SK-N-SH (cell line): ENCODE data around the gene BLID. TPM values are rescaled to one million over a fixed set of nuclear protein-coding genes. Genes with fewer than 3 reads are reported as not detected.

Source experiments
- CTCF ChIA-PET: fragments of 300-600, 350-600 bp; formaldehyde crosslinking; extraction: SDS; loops from one replicate; lab custom pipeline; 2021; lab: Yijun Ruan, JAX
- POLR2A ChIA-PET: fragments of 350-600 bp; sonication (Branson Sonifier 250); formaldehyde crosslinking; extraction: SDS; loops from one replicate; lab custom pipeline; 2020; ENCODE audit warnings: antibody characterized with exemption, inconsistent platforms; lab: Yijun Ruan, JAX
- DNase-seq: peaks from one replicate; pipeline ENCODE4 v3.0.0; 2012
- H2AFZ ChIP-seq: fragments of 200-600 bp; sonication (generic); 2 replicates; pipeline ENCODE4 v1.8.1; 2016; ENCODE audit warnings: antibody characterized with exemption, mild to moderate bottlenecking, low read depth
- H3F3A ChIP-seq: fragments of 200-600 bp; sonication (generic); replicated peaks from 2 replicates; pipeline ENCODE3; 2016; ENCODE audit warnings: antibody characterized with exemption, mild to moderate bottlenecking; ENCODE audit not compliant: insufficient read depth
- H3K27ac ChIP-seq, 2 experiments: fragments of 200-500 bp in 1 of 2; fragments of 200-600 bp in 1 of 2; sonication (Bioruptor generic) in 1 of 2; sonication (generic), shearing (Covaris generic) in 1 of 2; 2 replicates each; pipeline versions ENCODE4 v1.5.1 to v1.6.1; 2014 to 2016; ENCODE audit warnings: low read depth in 2 of 2, inconsistent platforms in 1 of 2, low read length in 1 of 2, mild to moderate bottlenecking in 1 of 2, mixed read lengths in 1 of 2
- H3K27me3 ChIP-seq: fragments of 200-600 bp; sonication (generic), shearing (Covaris generic); 2 replicates; pipeline ENCODE4 v1.6.1; 2016; ENCODE audit warnings: mixed run types; ENCODE audit not compliant: insufficient read depth
- H3K36me3 ChIP-seq, 2 experiments: fragments of 200-500 bp in 1 of 2; fragments of 200-600 bp in 1 of 2; sonication (Bioruptor generic) in 1 of 2; sonication (generic) in 1 of 2; replicated peaks in 1 of 2; 2 replicates each; pipeline versions ENCODE3 to v1.5.1; 2014 to 2016; ENCODE audit warnings: low read length in 1 of 2, mild to moderate bottlenecking in 1 of 2; ENCODE audit not compliant: insufficient read depth in 2 of 2, control insufficient read depth in 1 of 2
- H3K4me1 ChIP-seq, 2 experiments: fragments of 200-500 bp in 1 of 2; fragments of 200-600 bp in 1 of 2; sonication (Bioruptor generic) in 1 of 2; sonication (generic), shearing (Covaris generic) in 1 of 2; 2 replicates each; pipeline versions ENCODE4 v1.5.1 to v1.6.1; 2014 to 2016; ENCODE audit warnings: low read depth in 1 of 2, low read length in 1 of 2, mixed run types in 1 of 2; ENCODE audit not compliant: insufficient read depth in 2 of 2, control insufficient read depth in 1 of 2
- H3K4me2 ChIP-seq: fragments of 200-600 bp; sonication (generic), shearing (Covaris generic); 2 replicates; pipeline ENCODE4 v1.6.1; 2017; ENCODE audit warnings: mixed run types
- H3K4me3 ChIP-seq, 2 experiments: fragments of 200-500 bp in 1 of 2; fragments of 200-600 bp in 1 of 2; sonication (Bioruptor generic) in 1 of 2; sonication (generic), shearing (Covaris generic) in 1 of 2; 2 replicates each; pipeline versions ENCODE4 v1.5.1 to v1.8.1; 2014 to 2016; ENCODE audit warnings: low read depth in 2 of 2, inconsistent platforms in 1 of 2, low read length in 1 of 2, mild to moderate bottlenecking in 1 of 2, mixed read lengths in 1 of 2, moderate library complexity in 1 of 2
- H3K79me2 ChIP-seq: fragments of 200-600 bp; sonication (generic); 2 replicates; pipeline ENCODE4 v1.8.1; 2017; ENCODE audit warnings: mild to moderate bottlenecking; ENCODE audit not compliant: insufficient read depth
- H3K9ac ChIP-seq: fragments of 200-600 bp; sonication (generic); 2 replicates; pipeline ENCODE4 v1.6.1; 2017; ENCODE audit warnings: mixed run types
- H3K9me2 ChIP-seq: fragments of 200-600 bp; sonication (generic); 2 replicates; pipeline ENCODE4 v1.6.1; 2017; ENCODE audit warnings: mixed run types
- H3K9me3 ChIP-seq: fragments of 200-600 bp; sonication (generic); 2 replicates; pipeline ENCODE4 v1.6.1; 2017; ENCODE audit warnings: mixed run types, mild to moderate bottlenecking, moderate library complexity
- H4K20me1 ChIP-seq: fragments of 200-600 bp; sonication (generic); 2 replicates; pipeline ENCODE4 v1.6.1; 2017; ENCODE audit warnings: mild to moderate bottlenecking, mixed run types; ENCODE audit not compliant: insufficient read depth
- CTCF ChIP-seq: fragments of 200-600 bp; sonication (generic); IDR thresholded peaks from 2 replicates; pipeline ENCODE4 v1.6.1; 2017; ENCODE audit warnings: antibody characterized with exemption, mild to moderate bottlenecking, moderate library complexity
- EZH2phosphoT487 ChIP-seq: fragments of 200-600 bp; sonication (generic); IDR thresholded peaks from 2 replicates; pipeline ENCODE4 v1.6.1; 2017; ENCODE audit warnings: low read depth, mixed run types, mild to moderate bottlenecking, antibody characterized with exemption, moderate library complexity, borderline replicate concordance
- FOXJ3 ChIP-seq: sonication (generic); formaldehyde crosslinking; IDR thresholded peaks from 2 replicates; pipeline ENCODE4 v1.5.1; 2020; ENCODE audit warnings: mild to moderate bottlenecking, missing genetic modification reagents
- MXI1 ChIP-seq: IDR thresholded peaks from 2 replicates; pipeline ENCODE4 v1.6.1; 2012; ENCODE audit warnings: mild to moderate bottlenecking, low read depth, low read length, improper control_type of control experiment
- RAD21 ChIP-seq: IDR thresholded peaks from 2 replicates; pipeline ENCODE4 v1.6.1; 2012; ENCODE audit warnings: mild to moderate bottlenecking, low read length
- SMC3 ChIP-seq: IDR thresholded peaks from 2 replicates; pipeline ENCODE4 v1.6.1; 2012; ENCODE audit warnings: low read depth, low read length, improper control_type of control experiment
- USF1 ChIP-seq: IDR thresholded peaks from 2 replicates; pipeline ENCODE4 v1.4.0; 2012; ENCODE audit warnings: low read depth, borderline replicate concordance
- WGBS: methylation state at CpG from one replicate; pipeline ENCODE4 v1.1.6; 2017; ENCODE audit warnings: low lambda C conversion rate; 5-methylcytosine and 5-hydroxymethylcytosine counted together
- polyA plus RNA-seq, 3 experiments: library from polyadenylated mRNA; depleted of rRNA; stranded (reverse); fragments of >200 nt; gene quantifications; 2 replicates each; pipeline ENCODE4 v1.2.3, GENCODE V29; 2012

BLID gene
- polyA plus RNA-seq, 1 of the 3 experiments (the other 2 are of a cell fraction) = not detected

- TF ChIP-seq FOXJ3 = no peak
- TF ChIP-seq EZH2phosphoT487 = no peak
- TF ChIP-seq, all 33 proteins: peak for 0
These were observed 7.2 kb downstream of the BLID start (continued) for GRCh38 chr11:122108828-122109227.

GRCh38 chr11:122108192-122108799 lies 7.7 kb downstream of the BLID start:
- Histone ChIP-seq H2AFZ (no peak overlapping the region), H3K4me2 (no peak overlapping the region), H3F3A (peaks cover 76% of the 10 kb centered on the region), H3K36me3 (peaks cover 0 to 65% of the 10 kb centered on the region in 2 experiments), H3K27me3 (no peaks in the 10 kb centered on the region), H3K9me2 (no peaks in the 10 kb centered on the region), H3K27ac (peak overlapping the region in 1 of 2 experiments; percentile 94; a peak in 2 of 4 replicates), H3K4me1 (peaks cover 8 to 70% of the 10 kb centered on the region in 2 experiments), H3K79me2 (peaks cover 100% of the 10 kb centered on the region), H3K9ac (no peak overlapping the region), H3K4me3 (no peak overlapping the region; a peak in 1 of 4 replicates), H3K9me3 (no peaks in the 10 kb centered on the region), H4K20me1 (peaks cover 92% of the 10 kb centered on the region)
- TF ChIP-seq RAD21 = peak; percentile 50
- TF ChIP-seq USF1 = no peak
- peak; percentile 33 for TF ChIP-seq SMC3
- peak; percentile 85 for TF ChIP-seq CTCF
- TF ChIP-seq EZH2phosphoT487 = no peak
- DNase-seq = no peak
- CTCF ChIA-PET = interaction anchor here (0.5 to 3.5 kb wide), 21 partner anchors 8 to 783 kb away, joined by 3 to 21 read pairs (median 3); no protein-coding TSS in a partner anchor
- 87% methylated on average over 3 of the region's 3 CpGs for WGBS
- POLR2A ChIA-PET = no interaction called here

- no peak overlapping the region for H3K9ac ChIP-seq
- H3K4me3 ChIP-seq = no peak overlapping the region
- 71% methylated on average over 3 of the region's 3 CpGs for WGBS
- no peaks in the 10 kb centered on the region for H3K9me2 ChIP-seq
- no peak for TF ChIP-seq MXI1
- ChIA-PET POLR2A (no interaction called here), CTCF (interaction anchor here (0.5 to 3.5 kb wide), 21 partner anchors 8 to 858 kb away, joined by 3 to 21 read pairs (median 4); partner anchors contain the start of gene BLID)
- peaks cover 88% of the 10 kb centered on the region for H4K20me1 ChIP-seq
- H3K27me3 ChIP-seq = no peaks in the 10 kb centered on the region
- peaks cover 100% of the 10 kb centered on the region for H3K79me2 ChIP-seq
- H3K36me3 ChIP-seq = peaks cover 0 to 58% of the 10 kb centered on the region in 2 experiments
- peaks cover 8 to 68% of the 10 kb centered on the region in 2 experiments for H3K4me1 ChIP-seq
- no peak overlapping the region for H3K4me2 ChIP-seq
- H3F3A ChIP-seq = peaks cover 84% of the 10 kb centered on the region
- peak overlapping the region in 1 of 2 experiments; percentile 94; a peak in 2 of 4 replicates for H3K27ac ChIP-seq
- no peak overlapping the region for H2AFZ ChIP-seq
- no peak for DNase-seq
- no peaks in the 10 kb centered on the region for H3K9me3 ChIP-seq
These were observed 8.4 kb downstream of the BLID start for GRCh38 chr11:122107566-122107965.
